Prostate gland (tissue), 2 donors: ENCODE data around the gene VEPH1. TPM values are rescaled to one million over a fixed set of nuclear protein-coding genes. Genes with fewer than 3 reads are reported as not detected.

Experiments
- DNase-seq: peaks from one replicate; pipeline ENCODE4 v3.0.0-alpha.2; 2019; ENCODE audit warnings: low spot score
- H3K27ac ChIP-seq, 2 donors: fragments of 200-600 bp; sonication (generic); 2 replicates each; pipeline ENCODE4 v1.5.1; 2017 to 2019
- H3K27me3 ChIP-seq: fragments of 200-600 bp; sonication (generic); replicated peaks from 2 replicates; pipeline ENCODE4 v1.5.1; 2019; ENCODE audit not compliant: insufficient read depth
- H3K36me3 ChIP-seq, 2 donors: fragments of 200-600 bp; sonication (generic); 1 replicate in 1 of 2; 2 replicates in 1 of 2; pipeline versions ENCODE4 v1.5.1 to v1.8.1; 2017 to 2019
- H3K4me1 ChIP-seq: fragments of 200-600 bp; sonication (generic); replicated peaks from 2 replicates; pipeline ENCODE4 v1.5.1; 2019
- H3K4me3 ChIP-seq, 2 donors: fragments of 200-600 bp; sonication (generic); 2 replicates each; pipeline ENCODE4 v1.5.1; 2017 to 2019
- H3K9me3 ChIP-seq: fragments of 200-600 bp; sonication (generic); 2 replicates; pipeline ENCODE4 v1.5.1; 2017
- POLR2A ChIP-seq: fragments of 450-650 bp; IDR thresholded peaks from one replicate; pipeline ENCODE4 v1.6.1; 2016; ENCODE audit warnings: antibody characterized with exemption, mild to moderate bottlenecking
- POLR2AphosphoS5 ChIP-seq: sonication (generic); formaldehyde crosslinking; IDR thresholded peaks from one replicate; pipeline ENCODE4 v1.6.1; 2017; ENCODE audit warnings: antibody characterized with exemption
- WGBS: methylation state at CpG from one replicate; pipeline ENCODE4 v1.1.5; 2018; 5-methylcytosine and 5-hydroxymethylcytosine counted together
- intact Hi-C: fragments of 100-400 bp; cut with DNase I; formaldehyde crosslinking; loops from one replicate; pipeline ENCODE4 v1.14.2; 2022
- total RNA-seq, 2 donors: library from RNA; depleted of rRNA; stranded (reverse); fragments of >200 nt; gene quantifications; one replicate each; pipeline ENCODE4 v1.1.0, GENCODE V29; 2016
- TF ChIP-seq, protein P1 (sequence below), 4 experiments: fragments of 200-600 bp in 2 of 4; fragments of 450-650 bp in 2 of 4; sonication (generic) in 2 of 4; IDR thresholded peaks; 1 replicate in 3 of 4; 2 replicates in 1 of 4; pipeline ENCODE4 v1.5.1; 2016 to 2019; ENCODE audit warnings: antibody characterized with exemption in 4 of 4, mild to moderate bottlenecking in 2 of 4, moderate library complexity in 2 of 4

The VEPH1 gene
- total RNA-seq, 2 donors from 2014 or later = 1.4 to 3.4 TPM

DNA sequence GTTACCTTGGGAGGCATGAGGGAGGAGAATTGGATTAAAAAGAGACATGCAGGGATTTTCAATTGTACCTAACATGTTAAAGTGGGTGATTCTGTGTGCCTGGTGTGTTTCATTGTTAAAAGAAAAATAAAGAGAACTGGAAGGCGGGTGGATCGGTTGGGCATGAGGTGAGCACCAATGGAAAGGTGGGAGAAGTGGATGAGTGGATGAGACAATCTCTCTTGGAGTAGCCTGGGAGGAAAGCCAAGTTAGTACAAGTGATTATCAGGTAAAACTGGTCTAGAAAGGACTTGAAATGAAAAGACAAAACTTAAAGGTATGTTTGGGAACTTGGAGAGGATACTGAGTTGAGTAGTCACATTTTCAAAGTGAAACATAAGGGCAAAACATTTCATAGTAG is 12.1 kb downstream of the VEPH1 start:
- no peak for DNase-seq
- 81% methylated on average over 2 of the region's 2 CpGs for WGBS
- no peaks in the 10 kb centered on the region for H3K9me3 ChIP-seq

DNA sequence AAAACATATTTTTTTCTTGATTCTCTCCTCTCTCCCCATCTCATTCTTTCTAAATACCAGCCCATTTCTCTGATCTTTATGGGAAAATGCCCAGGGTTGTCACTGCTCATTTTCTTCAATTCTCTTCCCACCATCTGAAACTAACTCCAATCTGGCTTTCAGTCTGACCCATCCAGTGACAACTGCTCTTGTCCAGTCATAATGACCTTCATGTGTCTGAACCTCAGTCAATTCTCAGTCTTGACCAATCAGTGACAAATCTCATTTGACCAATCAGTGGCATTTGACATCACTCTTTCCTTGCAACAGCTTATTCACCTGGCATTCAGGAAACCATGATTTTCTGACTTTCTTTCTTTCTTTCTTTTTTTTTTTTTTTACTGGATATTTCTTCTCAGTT is 15.1 kb downstream of the VEPH1 start:
- no peaks in the 10 kb centered on the region for H3K36me3 ChIP-seq
- TF ChIP-seq, protein P1, sequence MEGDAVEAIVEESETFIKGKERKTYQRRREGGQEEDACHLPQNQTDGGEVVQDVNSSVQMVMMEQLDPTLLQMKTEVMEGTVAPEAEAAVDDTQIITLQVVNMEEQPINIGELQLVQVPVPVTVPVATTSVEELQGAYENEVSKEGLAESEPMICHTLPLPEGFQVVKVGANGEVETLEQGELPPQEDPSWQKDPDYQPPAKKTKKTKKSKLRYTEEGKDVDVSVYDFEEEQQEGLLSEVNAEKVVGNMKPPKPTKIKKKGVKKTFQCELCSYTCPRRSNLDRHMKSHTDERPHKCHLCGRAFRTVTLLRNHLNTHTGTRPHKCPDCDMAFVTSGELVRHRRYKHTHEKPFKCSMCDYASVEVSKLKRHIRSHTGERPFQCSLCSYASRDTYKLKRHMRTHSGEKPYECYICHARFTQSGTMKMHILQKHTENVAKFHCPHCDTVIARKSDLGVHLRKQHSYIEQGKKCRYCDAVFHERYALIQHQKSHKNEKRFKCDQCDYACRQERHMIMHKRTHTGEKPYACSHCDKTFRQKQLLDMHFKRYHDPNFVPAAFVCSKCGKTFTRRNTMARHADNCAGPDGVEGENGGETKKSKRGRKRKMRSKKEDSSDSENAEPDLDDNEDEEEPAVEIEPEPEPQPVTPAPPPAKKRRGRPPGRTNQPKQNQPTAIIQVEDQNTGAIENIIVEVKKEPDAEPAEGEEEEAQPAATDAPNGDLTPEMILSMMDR (IDR thresholded peaks at IDR 0.05) = no peak
- TF ChIP-seq POLR2A = no peak
- no peak for TF ChIP-seq POLR2AphosphoS5
- no peaks in the 10 kb centered on the region for H3K9me3 ChIP-seq
- H3K27ac ChIP-seq = no peak overlapping the region
- intact Hi-C loops = no loop called here
- H3K4me1 ChIP-seq = no peaks in the 10 kb centered on the region
- no peak overlapping the region for H3K4me3 ChIP-seq
- no peak for DNase-seq
- H3K27me3 ChIP-seq = no peaks in the 10 kb centered on the region

More for the DNA sequence above, 12.1 kb downstream of the VEPH1 start:
- intact Hi-C loops = loop anchor here (5.0 kb wide), 1 partner anchor 284 kb away; no protein-coding TSS in a partner anchor
- H3K36me3 ChIP-seq = no peaks in the 10 kb centered on the region
- TF ChIP-seq POLR2AphosphoS5 = no peak
- no peak for TF ChIP-seq POLR2A
- TF ChIP-seq, protein P1 (IDR thresholded peaks at IDR 0.05) = no peak
- H3K27ac ChIP-seq = no peak overlapping the region
- no peaks in the 10 kb centered on the region for H3K4me1 ChIP-seq
- no peaks in the 10 kb centered on the region for H3K27me3 ChIP-seq
- no peak overlapping the region for H3K4me3 ChIP-seq

DNA sequence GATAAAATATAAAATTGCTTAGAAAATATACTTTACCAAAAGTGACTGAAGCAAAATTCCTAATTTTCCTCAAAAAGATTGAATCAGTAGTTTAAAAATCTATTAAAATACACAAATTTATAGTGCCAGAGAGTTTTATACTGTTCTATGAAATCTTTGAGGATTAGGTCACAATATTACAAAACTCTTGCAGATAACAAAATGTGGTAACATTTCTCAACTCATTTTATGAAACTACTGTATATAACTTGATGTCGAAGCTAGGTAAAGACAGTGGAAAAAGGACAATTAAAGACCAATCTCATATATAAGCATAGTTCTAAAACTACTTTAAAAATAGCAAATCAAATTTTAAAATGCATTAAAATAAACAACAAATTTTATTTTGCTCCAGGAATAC is 15.9 kb downstream of the VEPH1 start:
- DNase-seq = no peak
- Histone ChIP-seq H3K9me3 (no peaks in the 10 kb centered on the region), H3K36me3 (no peaks in the 10 kb centered on the region), H3K4me1 (no peaks in the 10 kb centered on the region), H3K27me3 (no peaks in the 10 kb centered on the region), H3K27ac (no peak overlapping the region), H3K4me3 (no peak overlapping the region)
- TF ChIP-seq, protein P1 (IDR thresholded peaks at IDR 0.05) = no peak
- intact Hi-C loops = no loop called here
- 83% methylated on average over 1 of the region's 1 CpG for WGBS

DNA sequence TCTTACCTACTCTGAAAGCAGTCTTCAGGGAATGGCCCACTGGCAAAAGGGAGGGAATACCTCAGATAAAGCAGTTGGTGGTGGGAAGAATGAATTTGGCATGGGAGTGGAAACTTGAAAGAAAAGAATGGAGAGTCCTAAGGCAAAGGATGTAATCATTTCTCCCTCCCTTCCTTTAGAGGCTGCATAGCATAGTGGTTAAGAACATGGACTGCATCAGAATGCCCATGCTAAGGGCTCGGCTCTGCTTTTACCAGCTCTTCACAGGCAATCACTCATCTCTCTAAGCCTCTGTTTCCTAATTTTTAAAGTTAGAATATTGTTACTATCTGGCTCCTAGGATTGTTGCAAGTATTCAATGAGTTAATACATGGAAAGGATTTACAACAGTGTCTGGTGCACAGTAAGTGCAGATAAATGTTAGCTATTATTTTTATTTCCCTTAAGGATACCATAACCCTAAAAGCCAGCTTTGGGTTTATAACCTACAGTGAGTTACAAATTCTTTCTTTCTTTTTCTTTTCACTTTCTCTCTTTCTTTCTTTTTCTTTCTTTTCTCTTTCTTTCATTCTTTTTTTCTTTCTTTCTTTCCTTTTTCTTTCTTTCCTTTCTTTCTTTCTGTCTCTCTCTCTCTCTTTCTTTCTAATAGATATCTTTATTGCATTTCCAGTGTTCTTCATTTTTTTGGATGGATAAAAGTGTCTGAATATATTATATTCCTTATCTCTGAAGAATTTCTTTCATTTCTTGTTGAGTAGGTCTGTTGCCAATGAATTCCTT is 23.6 kb downstream of the VEPH1 start:
- no peaks in the 10 kb centered on the region for H3K4me1 ChIP-seq
- no peaks in the 10 kb centered on the region for H3K27me3 ChIP-seq
- TF ChIP-seq, protein P1 (IDR thresholded peaks at IDR 0.05) = no peak
- TF ChIP-seq POLR2A = no peak
- TF ChIP-seq POLR2AphosphoS5 = no peak
- H3K9me3 ChIP-seq = no peaks in the 10 kb centered on the region
- no peak overlapping the region for H3K4me3 ChIP-seq
- no peak for DNase-seq
- WGBS = 64% methylated on average over 1 of the region's 1 CpG
- no peaks in the 10 kb centered on the region for H3K36me3 ChIP-seq
- H3K27ac ChIP-seq = no peak overlapping the region
- intact Hi-C loops = no loop called here

DNA sequence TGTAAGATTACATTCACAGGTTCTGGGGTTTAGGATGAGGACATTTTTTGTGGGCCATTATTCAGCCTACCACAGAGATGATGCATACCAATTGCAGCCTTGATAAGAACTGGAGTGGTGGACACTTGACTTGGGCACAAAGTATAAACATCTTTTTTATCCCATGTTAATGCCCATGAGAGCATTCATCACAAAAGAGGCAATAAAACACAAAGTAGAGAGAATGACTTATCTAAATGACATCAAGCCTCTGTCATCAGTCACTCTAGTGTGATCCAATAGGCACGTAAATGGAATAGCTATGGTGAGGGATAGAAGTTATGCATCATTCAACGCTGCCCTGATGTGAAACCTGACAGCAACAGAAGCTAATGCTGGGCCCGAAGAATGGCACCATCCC is 25.8 kb downstream of the VEPH1 start:
- TF ChIP-seq, protein P1 (IDR thresholded peaks at IDR 0.05) = no peak
- TF ChIP-seq POLR2A (no peak), POLR2AphosphoS5 (no peak)
- 90% methylated on average over 3 of the region's 3 CpGs for WGBS
- DNase-seq = no peak
- Histone ChIP-seq H3K36me3 (no peaks in the 10 kb centered on the region), H3K27ac (no peak overlapping the region), H3K4me1 (no peaks in the 10 kb centered on the region), H3K27me3 (no peaks in the 10 kb centered on the region), H3K4me3 (no peak overlapping the region), H3K9me3 (no peaks in the 10 kb centered on the region)
- intact Hi-C loops = no loop called here
